ENCODE measurements around the gene ZNF831. TPM values are rescaled to one million over a fixed set of nuclear protein-coding genes. Genes with fewer than 3 reads are reported as not detected.

The ZNF831 gene
- total and polyA plus RNA-seq, 11 donors, result 0.02 to 0.77 (median 0.06) TPM; not detected in 2

DNA sequence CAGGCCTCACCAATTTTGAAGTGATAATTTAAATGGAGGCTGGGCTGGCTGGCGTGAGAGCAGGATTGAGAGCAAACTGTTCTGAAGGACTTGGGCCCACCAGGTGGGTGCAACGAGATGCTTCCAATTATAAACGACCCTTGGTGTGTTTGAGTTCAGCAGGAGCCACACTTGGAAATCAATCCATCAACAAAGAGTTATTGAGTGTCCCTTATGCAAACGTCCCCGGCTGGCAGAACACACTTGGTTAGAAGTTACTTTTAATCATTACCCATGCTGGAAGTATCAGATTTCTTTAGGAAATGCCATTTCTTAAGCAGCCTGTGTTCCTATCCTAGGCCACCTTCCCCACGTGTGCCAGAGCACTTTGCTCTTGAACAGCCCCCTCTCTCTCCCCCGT is 37.8 kb upstream of the ZNF831 start:
- Histone ChIP-seq H3K4me3 (no peak overlapping the region), H3K27ac (no peak overlapping the region), H3K9me3 (peaks cover 0 to 5% (median 0%) of the 10 kb centered on the region in 12 donors), H3K36me3 (no peaks in the 10 kb centered on the region), H3K27me3 (peaks cover 0 to 4% (median 0%) of the 10 kb centered on the region in 9 donors), H3K4me1 (peaks cover 0 to 3% (median 0%) of the 10 kb centered on the region in 12 donors)
- 64 to 72% (median 68%) methylated on average over 7 of the region's 7 CpGs for WGBS, 4 donors
- DNase-seq (no peak), ATAC-seq (no peak)
- intact Hi-C loops (cut with DNase I), result no loop called here
- TF ChIP-seq POLR2A (IDR thresholded peaks at IDR 0.05), result no peak
- no peak for TF ChIP-seq CTCF (IDR thresholded peaks at IDR 0.05)

GRCh38 chr20:59127839-59128238 is 35.8 kb upstream of the ZNF831 start:
- 91 to 95% (median 95%) methylated on average over 6 of the region's 6 CpGs for WGBS, 4 donors
- peaks cover 0 to 4% (median 0%) of the 10 kb centered on the region in 9 donors for H3K27me3 ChIP-seq
- H3K4me1 ChIP-seq, result no peaks in the 10 kb centered on the region
- intact Hi-C loops (cut with DNase I), result no loop called here
- H3K36me3 ChIP-seq, result no peaks in the 10 kb centered on the region
- no peak for ATAC-seq
- H3K4me3 ChIP-seq, result no peak overlapping the region
- DNase-seq, result no peak
- H3K9me3 ChIP-seq, result no peaks in the 10 kb centered on the region
- TF ChIP-seq CTCF (IDR thresholded peaks at IDR 0.05) (no peak), POLR2A (IDR thresholded peaks at IDR 0.05) (no peak)
- H3K27ac ChIP-seq, result no peak overlapping the region

- Histone ChIP-seq H3K4me1 (no peaks in the 10 kb centered on the region), H3K36me3 (no peaks in the 10 kb centered on the region), H3K9me3 (no peaks in the 10 kb centered on the region), H3K27me3 (no peaks in the 10 kb centered on the region), H3K4me3 (no peak overlapping the region), H3K27ac (no peak overlapping the region)
- intact Hi-C loops (cut with DNase I), result no loop called here
- 66 to 80% (median 76%) methylated on average over 6 of the region's 6 CpGs for WGBS, 4 donors
- no peak for DNase-seq
- no peak for TF ChIP-seq CTCF (IDR thresholded peaks at IDR 0.05)
- TF ChIP-seq POLR2A (IDR thresholded peaks at IDR 0.05), result no peak
- no peak for ATAC-seq
Observed at GRCh38 chr20:59131551-59132285, 31.9 kb upstream of the ZNF831 start.

DNA sequence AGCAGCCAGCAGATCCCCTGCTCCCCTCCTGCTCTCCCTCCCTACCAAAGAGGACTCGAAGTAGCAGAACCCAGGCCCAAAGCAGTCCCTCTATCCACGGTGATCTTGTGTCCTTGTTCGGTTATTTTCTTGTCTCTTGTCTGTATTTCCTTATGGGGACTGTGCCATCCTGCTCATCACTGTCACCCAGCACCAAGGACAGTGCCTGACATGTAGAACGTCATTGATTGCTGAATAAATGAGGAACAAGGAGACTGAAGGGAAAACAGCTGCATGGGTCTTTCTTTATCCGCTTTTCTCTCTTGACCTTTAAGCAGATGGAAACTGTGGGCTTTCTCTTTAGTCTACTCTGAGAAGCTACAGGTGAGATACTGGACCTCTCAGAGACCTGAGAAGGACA is 29.4 kb upstream of the ZNF831 start:
- Histone ChIP-seq H3K4me3 (no peak overlapping the region), H3K36me3 (no peaks in the 10 kb centered on the region), H3K4me1 (peaks cover 0 to 5% (median 0%) of the 10 kb centered on the region in 12 donors), H3K27ac (no peak overlapping the region), H3K27me3 (no peaks in the 10 kb centered on the region), H3K9me3 (no peaks in the 10 kb centered on the region)
- ATAC-seq (no peak), DNase-seq (no peak)
- intact Hi-C loops (cut with DNase I), result no loop called here
- 68 to 76% (median 72%) methylated on average over 5 of the region's 5 CpGs for WGBS, 4 donors
- no peak for TF ChIP-seq POLR2A (IDR thresholded peaks at IDR 0.05)
- TF ChIP-seq CTCF (IDR thresholded peaks at IDR 0.05), result no peak

Data from heart left ventricle (tissue), 16 donors.